Activated CD4-positive, alpha-beta memory T cell treated with anti-CD3 and anti-CD28 coated beads for 36 hours (primary cell): Measurements from ENCODE around the gene ANXA5. TPM values are rescaled to one million over a fixed set of nuclear protein-coding genes. Genes with fewer than 3 reads are reported as not detected.
A peak's percentile ranks its signal among the peaks of the same experiment; 100 is the strongest.
"Not testable (repeated sequence)": the region's sequence is repeated elsewhere in the genome, so short reads cannot be mapped to it uniquely, and the experiment has no call there.

Source experiments
- CTCF ChIA-PET: fragments of 350-600 bp; sonication (Branson Sonifier 250); formaldehyde crosslinking; loops from one replicate; lab custom pipeline; 2021; ENCODE audit warnings: antibody characterized with exemption, inconsistent platforms; lab: Charles Lee
- POLR2A ChIA-PET: fragments of 350-600 bp; sonication (Branson Sonifier 250); formaldehyde crosslinking; loops from one replicate; lab custom pipeline; 2021; ENCODE audit warnings: antibody characterized with exemption; lab: Charles Lee
- DNase-seq: peaks from one replicate; pipeline ENCODE4 v3.0.0-alpha.2; 2020
- H3K27ac Mint-ChIP-seq: one replicate; pipeline ENCODE4 v1.8.0; 2021; ENCODE audit warnings: mixed read lengths
- H3K27me3 Mint-ChIP-seq: one replicate; pipeline ENCODE4 v1.8.0; 2021; ENCODE audit warnings: mixed read lengths
- H3K36me3 Mint-ChIP-seq: one replicate; pipeline ENCODE4 v1.8.0; 2021; ENCODE audit warnings: mixed read lengths
- H3K4me1 Mint-ChIP-seq: one replicate; pipeline ENCODE4 v1.8.0; 2021; ENCODE audit warnings: low read depth, mixed read lengths
- H3K4me3 Mint-ChIP-seq: one replicate; pipeline ENCODE4 v1.8.0; 2021; ENCODE audit warnings: mild to moderate bottlenecking, mixed read lengths
- H3K9me3 Mint-ChIP-seq: one replicate; pipeline ENCODE4 v1.8.0; 2021; ENCODE audit warnings: mixed read lengths
- intact Hi-C: fragments of 100-400 bp; cut with micrococcal nuclease; formaldehyde crosslinking; loops from one replicate; pipeline ENCODE4 v1.15.1; 2023
- total RNA-seq, 2 experiments: library from RNA; stranded (reverse); gene quantifications; one replicate each; pipeline ENCODE4 v1.2.3, GENCODE V29; 2021

Gene ANXA5
- total RNA-seq, 2 experiments from 2014 or later = 132 to 140 TPM

GRCh38 chr4:121729753-121730152 is 33.0 kb upstream of the ANXA5 start:
- H3K36me3 Mint-ChIP-seq, POLR2A ChIA-PET, H3K9me3 Mint-ChIP-seq, H3K4me3 Mint-ChIP-seq, H3K27ac Mint-ChIP-seq, DNase-seq, H3K4me1 Mint-ChIP-seq, H3K27me3 Mint-ChIP-seq, CTCF ChIA-PET: not testable (repeated sequence)
- intact Hi-C loops = loop anchor here (5.0 kb wide), 2 partner anchors 62 to 537 kb away; no protein-coding TSS in a partner anchor

GRCh38 chr4:121728798-121729226 is 32.0 kb upstream of the ANXA5 start:
- intact Hi-C loops = loop anchor here (5.0 kb wide), 2 partner anchors 62 to 537 kb away; no protein-coding TSS in a partner anchor
- peaks cover 8% of the 10 kb centered on the region for H3K4me1 Mint-ChIP-seq
- POLR2A ChIA-PET = no interaction called here
- no peak overlapping the region for H3K27ac Mint-ChIP-seq
- H3K4me3 Mint-ChIP-seq = no peak overlapping the region
- no peaks in the 10 kb centered on the region for H3K9me3 Mint-ChIP-seq
- no peak for DNase-seq
- H3K36me3 Mint-ChIP-seq = no peaks in the 10 kb centered on the region
- peaks cover 2% of the 10 kb centered on the region for H3K27me3 Mint-ChIP-seq
- CTCF ChIA-PET = interaction anchor here (0.9 kb wide), 1 partner anchor 267 kb away, joined by 3 read pairs; no protein-coding TSS in a partner anchor

GRCh38 chr4:121728066-121728465 is 31.3 kb upstream of the ANXA5 start:
- Mint-ChIP-seq H3K36me3 (no peaks in the 10 kb centered on the region), H3K27me3 (peaks cover 2% of the 10 kb centered on the region), H3K4me3 (no peak overlapping the region), H3K4me1 (peaks cover 8% of the 10 kb centered on the region), H3K27ac (no peak overlapping the region), H3K9me3 (no peaks in the 10 kb centered on the region)
- ChIA-PET POLR2A (no interaction called here), CTCF (interaction anchor here (0.9 kb wide), 1 partner anchor 267 kb away, joined by 3 read pairs; no protein-coding TSS in a partner anchor)
- intact Hi-C loops = loop anchor here (5.0 kb wide), 2 partner anchors 61 to 536 kb away; no protein-coding TSS in a partner anchor
- DNase-seq = no peak

- Mint-ChIP-seq H3K9me3 (no peaks in the 10 kb centered on the region), H3K27ac (no peak overlapping the region), H3K36me3 (no peaks in the 10 kb centered on the region), H3K4me1 (peaks cover 8% of the 10 kb centered on the region), H3K27me3 (peaks cover 2% of the 10 kb centered on the region), H3K4me3 (no peak overlapping the region)
- intact Hi-C loops = loop anchor here (1.0 to 5.0 kb wide), 6 partner anchors 19 to 534 kb away; partner anchors contain the start of gene ANXA5
- peak; percentile 42 for DNase-seq
- ChIA-PET CTCF (interaction anchor here (0.6 to 0.7 kb wide), 2 partner anchors 28 to 98 kb away, joined by 3 read pairs; no protein-coding TSS in a partner anchor), POLR2A (no interaction called here)
These were observed 30.0 kb upstream of the ANXA5 start for GRCh38 chr4:121726642-121727268.

- intact Hi-C loops = loop anchor here (5.0 kb wide), 2 partner anchors 57 to 532 kb away; no protein-coding TSS in a partner anchor
- no peak overlapping the region for H3K27ac Mint-ChIP-seq
- no peaks in the 10 kb centered on the region for H3K27me3 Mint-ChIP-seq
- H3K4me1 Mint-ChIP-seq = peaks cover 8% of the 10 kb centered on the region
- DNase-seq = no peak
- POLR2A ChIA-PET = no interaction called here
- CTCF ChIA-PET = interaction anchor here (0.6 to 1.8 kb wide), 9 partner anchors 9 to 1570 kb away, joined by 3 to 7 read pairs (median 4); partner anchors contain the start of gene ANXA5
- H3K4me3 Mint-ChIP-seq = no peak overlapping the region
- no peaks in the 10 kb centered on the region for H3K9me3 Mint-ChIP-seq
- H3K36me3 Mint-ChIP-seq = no peaks in the 10 kb centered on the region
These were observed 27.9 kb upstream of the ANXA5 start for GRCh38 chr4:121724671-121725070.

GRCh38 chr4:121721700-121722099 is 24.9 kb upstream of the ANXA5 start:
- no peaks in the 10 kb centered on the region for H3K9me3 Mint-ChIP-seq
- no peak overlapping the region for H3K27ac Mint-ChIP-seq
- no peaks in the 10 kb centered on the region for H3K36me3 Mint-ChIP-seq
- peaks cover 3% of the 10 kb centered on the region for H3K4me1 Mint-ChIP-seq
- peaks cover 7% of the 10 kb centered on the region for H3K27me3 Mint-ChIP-seq
- POLR2A ChIA-PET = no interaction called here
- no peak overlapping the region for H3K4me3 Mint-ChIP-seq
- CTCF ChIA-PET = interaction anchor here (0.9 kb wide), 1 partner anchor 351 kb away, joined by 3 read pairs; no protein-coding TSS in a partner anchor
- DNase-seq = no peak
- intact Hi-C loops = no loop called here

GRCh38 chr4:121720109-121720508 is 23.3 kb upstream of the ANXA5 start:
- Mint-ChIP-seq H3K36me3 (no peaks in the 10 kb centered on the region), H3K9me3 (no peaks in the 10 kb centered on the region), H3K4me3 (no peak overlapping the region), H3K27ac (no peak overlapping the region), H3K4me1 (no peaks in the 10 kb centered on the region), H3K27me3 (peaks cover 10% of the 10 kb centered on the region)
- no peak for DNase-seq
- intact Hi-C loops = no loop called here
- POLR2A ChIA-PET = no interaction called here
- CTCF ChIA-PET = no interaction called here

- CTCF ChIA-PET = no interaction called here
- peaks cover 18% of the 10 kb centered on the region for H3K27me3 Mint-ChIP-seq
- no peaks in the 10 kb centered on the region for H3K9me3 Mint-ChIP-seq
- H3K27ac Mint-ChIP-seq = no peak overlapping the region
- no peak for DNase-seq
- H3K4me3 Mint-ChIP-seq = no peak overlapping the region
- intact Hi-C loops = no loop called here
- H3K4me1 Mint-ChIP-seq = no peaks in the 10 kb centered on the region
- H3K36me3 Mint-ChIP-seq = no peaks in the 10 kb centered on the region
- POLR2A ChIA-PET = no interaction called here
These were observed 21.0 kb upstream of the ANXA5 start for GRCh38 chr4:121717680-121718237.

- Mint-ChIP-seq H3K27ac (no peak overlapping the region), H3K4me1 (peaks cover 15% of the 10 kb centered on the region), H3K4me3 (no peak overlapping the region), H3K36me3 (no peaks in the 10 kb centered on the region), H3K9me3 (no peaks in the 10 kb centered on the region), H3K27me3 (peaks cover 34% of the 10 kb centered on the region)
- no peak for DNase-seq
- intact Hi-C loops = no loop called here
- ChIA-PET POLR2A (no interaction called here), CTCF (no interaction called here)
These were observed 17.8 kb upstream of the ANXA5 start for GRCh38 chr4:121714548-121714947.

- Mint-ChIP-seq H3K27me3 (peaks cover 40% of the 10 kb centered on the region), H3K9me3 (no peaks in the 10 kb centered on the region), H3K4me3 (no peak overlapping the region), H3K36me3 (no peaks in the 10 kb centered on the region), H3K4me1 (peaks cover 23% of the 10 kb centered on the region), H3K27ac (no peak overlapping the region)
- ChIA-PET CTCF (interaction anchor here (1.0 to 1.9 kb wide), 2 partner anchors 16 to 251 kb away, joined by 3 to 6 read pairs; partner anchors contain the start of gene ANXA5), POLR2A (interaction anchor here (1.4 kb wide), 1 partner anchor 17 kb away, joined by 4 read pairs; no protein-coding TSS in a partner anchor)
- no peak for DNase-seq
- intact Hi-C loops = no loop called here
These were observed 16.0 kb upstream of the ANXA5 start for GRCh38 chr4:121712783-121713182.

- Mint-ChIP-seq H3K4me3 (no peak overlapping the region), H3K4me1 (peaks cover 30% of the 10 kb centered on the region)
- no peak for DNase-seq
These were observed 15.3 kb upstream of the ANXA5 start for GRCh38 chr4:121712001-121712651.

More at GRCh38 chr4:121712001-121712651, 15.3 kb upstream of the ANXA5 start:
- Mint-ChIP-seq H3K27ac (no peak overlapping the region), H3K27me3 (peaks cover 40% of the 10 kb centered on the region), H3K9me3 (no peaks in the 10 kb centered on the region), H3K36me3 (no peaks in the 10 kb centered on the region)
- intact Hi-C loops = no loop called here
- POLR2A ChIA-PET = interaction anchor here (1.4 kb wide), 1 partner anchor 16 kb away, joined by 4 read pairs; no protein-coding TSS in a partner anchor
- CTCF ChIA-PET = interaction anchor here (1.0 to 1.9 kb wide), 2 partner anchors 16 to 250 kb away, joined by 3 to 6 read pairs; partner anchors contain the start of gene ANXA5
